Vagina (tissue), 2 donors: Measurements from ENCODE around the gene HOXB3. TPM values are rescaled to one million over a fixed set of nuclear protein-coding genes. Genes with fewer than 3 reads are reported as not detected.

Source experiments
- DNase-seq, 2 donors: peaks; one replicate each; pipeline ENCODE4 v3.0.0-alpha.2; 2017; ENCODE audit errors: extremely low spot score in 2 of 2
- H3K27ac ChIP-seq: fragments of 200-600 bp; sonication (generic); one replicate; pipeline ENCODE4 v1.5.1; 2019
- H3K27me3 ChIP-seq: fragments of 200-600 bp; sonication (generic); one replicate; pipeline ENCODE4 v1.5.1; 2019
- H3K36me3 ChIP-seq, 2 donors: fragments of 200-600 bp; sonication (generic); one replicate each; pipeline ENCODE4 v1.5.1; 2017 to 2019
- H3K4me1 ChIP-seq: fragments of 200-600 bp; sonication (generic); one replicate; pipeline ENCODE4 v1.5.1; 2019
- H3K4me3 ChIP-seq, 2 donors: fragments of 200-600 bp; sonication (generic); 1 replicate in 1 of 2; 2 replicates in 1 of 2; pipeline ENCODE4 v1.5.1; 2016 to 2019
- H3K9me3 ChIP-seq: fragments of 200-600 bp; sonication (generic); one replicate; pipeline ENCODE4 v1.5.1; 2019
- POLR2A ChIP-seq, 2 donors: fragments of 450-650 bp; IDR thresholded peaks; one replicate each; pipeline ENCODE4 v1.6.1; 2017; ENCODE audit warnings: antibody characterized with exemption in 2 of 2, mild to moderate bottlenecking in 2 of 2, moderate library complexity in 2 of 2
- POLR2AphosphoS5 ChIP-seq, 2 donors: sonication (generic); formaldehyde crosslinking; IDR thresholded peaks; one replicate each; pipeline ENCODE4 v1.9.0; 2017; ENCODE audit warnings: antibody characterized with exemption in 2 of 2, mild to moderate bottlenecking in 2 of 2, low read depth in 1 of 2; ENCODE audit not compliant: insufficient read depth in 1 of 2
- intact Hi-C: fragments of 100-400 bp; cut with DNase I; formaldehyde crosslinking; loops from one replicate; pipeline ENCODE4 v1.15.1; 2023
- total RNA-seq: library from RNA; depleted of rRNA; stranded (reverse); fragments of >200 nt; gene quantifications from one replicate; pipeline ENCODE4 v1.2.3, GENCODE V29; 2016
- TF ChIP-seq, protein P1 (sequence below), 3 experiments: fragments of 450-650 bp in 2 of 3; fragments of 200-600 bp in 1 of 3; sonication (generic) in 1 of 3; IDR thresholded peaks; one replicate each; pipeline ENCODE4 v1.5.1; 2017 to 2019; ENCODE audit warnings: antibody characterized with exemption in 3 of 3, mild to moderate bottlenecking in 2 of 3, moderate library complexity in 2 of 3

Gene HOXB3
- total RNA-seq, 1 donor from 2014 or later, result 17.7 TPM

DNA sequence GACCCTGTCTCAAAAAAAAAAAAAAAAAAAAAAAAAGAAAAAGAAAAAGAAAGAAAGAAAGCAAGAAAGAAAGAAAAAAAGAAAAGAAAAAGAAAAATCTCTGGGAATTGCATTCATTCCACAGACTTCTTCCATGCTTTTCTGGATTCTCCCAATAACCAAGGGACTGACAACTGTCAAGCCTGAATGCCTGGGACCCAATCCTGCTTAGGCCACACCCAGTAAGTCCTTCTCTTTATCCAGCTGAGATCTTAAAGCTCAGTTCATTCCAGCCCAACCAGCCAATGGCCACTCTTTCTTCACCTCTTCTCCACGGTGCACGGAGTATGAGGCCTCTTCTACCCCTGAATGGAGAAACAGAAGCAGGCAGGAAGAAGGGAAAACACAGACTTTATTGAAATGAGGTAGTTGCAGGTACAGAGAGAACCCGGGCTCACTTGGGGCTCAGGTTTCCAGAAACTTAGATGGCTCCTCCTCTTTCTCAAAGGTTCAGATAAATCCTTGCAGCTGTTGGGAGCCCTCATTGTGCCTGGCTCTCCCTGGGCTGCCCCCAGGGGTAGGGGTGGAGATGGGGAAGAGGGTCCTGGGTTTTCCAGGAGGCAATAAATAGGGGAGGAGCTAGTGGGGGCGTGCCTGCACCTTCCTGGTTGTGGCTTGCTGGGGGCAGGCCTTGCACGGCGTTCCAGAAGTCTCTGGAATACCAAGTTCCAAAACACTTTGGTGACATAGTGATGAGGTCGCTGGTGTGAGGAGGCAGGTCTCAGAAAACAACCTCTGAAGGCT, 61.7 kb downstream of the HOXB3 start:
- H3K36me3 ChIP-seq, result no peaks in the 10 kb centered on the region
- intact Hi-C loops, result no loop called here
- no peaks in the 10 kb centered on the region for H3K27me3 ChIP-seq
- peaks cover 12% of the 10 kb centered on the region for H3K4me1 ChIP-seq
- no peak overlapping the region for H3K4me3 ChIP-seq
- H3K9me3 ChIP-seq, result no peaks in the 10 kb centered on the region
- no peak for DNase-seq
- no peak overlapping the region for H3K27ac ChIP-seq
- TF ChIP-seq, protein P1, sequence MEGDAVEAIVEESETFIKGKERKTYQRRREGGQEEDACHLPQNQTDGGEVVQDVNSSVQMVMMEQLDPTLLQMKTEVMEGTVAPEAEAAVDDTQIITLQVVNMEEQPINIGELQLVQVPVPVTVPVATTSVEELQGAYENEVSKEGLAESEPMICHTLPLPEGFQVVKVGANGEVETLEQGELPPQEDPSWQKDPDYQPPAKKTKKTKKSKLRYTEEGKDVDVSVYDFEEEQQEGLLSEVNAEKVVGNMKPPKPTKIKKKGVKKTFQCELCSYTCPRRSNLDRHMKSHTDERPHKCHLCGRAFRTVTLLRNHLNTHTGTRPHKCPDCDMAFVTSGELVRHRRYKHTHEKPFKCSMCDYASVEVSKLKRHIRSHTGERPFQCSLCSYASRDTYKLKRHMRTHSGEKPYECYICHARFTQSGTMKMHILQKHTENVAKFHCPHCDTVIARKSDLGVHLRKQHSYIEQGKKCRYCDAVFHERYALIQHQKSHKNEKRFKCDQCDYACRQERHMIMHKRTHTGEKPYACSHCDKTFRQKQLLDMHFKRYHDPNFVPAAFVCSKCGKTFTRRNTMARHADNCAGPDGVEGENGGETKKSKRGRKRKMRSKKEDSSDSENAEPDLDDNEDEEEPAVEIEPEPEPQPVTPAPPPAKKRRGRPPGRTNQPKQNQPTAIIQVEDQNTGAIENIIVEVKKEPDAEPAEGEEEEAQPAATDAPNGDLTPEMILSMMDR (IDR thresholded peaks at IDR 0.05), result no peak
- TF ChIP-seq POLR2A (IDR thresholded peaks at IDR 0.05) (no peak), POLR2AphosphoS5 (IDR thresholded peaks at IDR 0.05; ENCODE audit: insufficient read depth in 1 of 2, low read depth in 1 of 2) (no peak)

DNA sequence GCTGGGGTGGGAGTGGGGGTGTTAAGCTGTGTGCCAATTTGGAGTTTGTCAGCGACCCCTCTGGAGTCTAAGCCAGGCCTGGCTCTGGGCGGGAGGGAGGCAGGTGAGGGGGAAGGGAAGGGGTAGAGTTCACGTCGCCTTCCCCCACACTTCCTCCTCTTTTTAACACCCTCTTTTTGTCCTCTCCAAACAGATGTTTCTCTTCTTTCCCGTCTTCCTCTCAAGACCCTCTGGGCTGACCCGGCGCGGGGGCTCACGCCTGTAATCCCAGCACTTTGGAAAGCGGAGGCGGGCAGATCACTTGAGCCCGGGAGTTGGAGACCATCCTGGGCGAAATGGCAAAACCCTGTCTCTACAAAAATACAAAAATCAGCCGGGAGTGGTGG, 62.5 kb downstream of the HOXB3 start:
- Histone ChIP-seq H3K4me1 (peaks cover 12% of the 10 kb centered on the region), H3K4me3 (peak overlapping the region in 1 of 2 donors; percentile 24), H3K36me3 (no peaks in the 10 kb centered on the region), H3K27me3 (no peaks in the 10 kb centered on the region), H3K27ac (no peak overlapping the region), H3K9me3 (no peaks in the 10 kb centered on the region)
- no peak for TF ChIP-seq POLR2AphosphoS5 (IDR thresholded peaks at IDR 0.05; ENCODE audit: insufficient read depth in 1 of 2, low read depth in 1 of 2)
- TF ChIP-seq, protein P1 (IDR thresholded peaks at IDR 0.05), result no peak
- no peak for TF ChIP-seq POLR2A (IDR thresholded peaks at IDR 0.05)
- intact Hi-C loops, result no loop called here
- no peak for DNase-seq

DNA sequence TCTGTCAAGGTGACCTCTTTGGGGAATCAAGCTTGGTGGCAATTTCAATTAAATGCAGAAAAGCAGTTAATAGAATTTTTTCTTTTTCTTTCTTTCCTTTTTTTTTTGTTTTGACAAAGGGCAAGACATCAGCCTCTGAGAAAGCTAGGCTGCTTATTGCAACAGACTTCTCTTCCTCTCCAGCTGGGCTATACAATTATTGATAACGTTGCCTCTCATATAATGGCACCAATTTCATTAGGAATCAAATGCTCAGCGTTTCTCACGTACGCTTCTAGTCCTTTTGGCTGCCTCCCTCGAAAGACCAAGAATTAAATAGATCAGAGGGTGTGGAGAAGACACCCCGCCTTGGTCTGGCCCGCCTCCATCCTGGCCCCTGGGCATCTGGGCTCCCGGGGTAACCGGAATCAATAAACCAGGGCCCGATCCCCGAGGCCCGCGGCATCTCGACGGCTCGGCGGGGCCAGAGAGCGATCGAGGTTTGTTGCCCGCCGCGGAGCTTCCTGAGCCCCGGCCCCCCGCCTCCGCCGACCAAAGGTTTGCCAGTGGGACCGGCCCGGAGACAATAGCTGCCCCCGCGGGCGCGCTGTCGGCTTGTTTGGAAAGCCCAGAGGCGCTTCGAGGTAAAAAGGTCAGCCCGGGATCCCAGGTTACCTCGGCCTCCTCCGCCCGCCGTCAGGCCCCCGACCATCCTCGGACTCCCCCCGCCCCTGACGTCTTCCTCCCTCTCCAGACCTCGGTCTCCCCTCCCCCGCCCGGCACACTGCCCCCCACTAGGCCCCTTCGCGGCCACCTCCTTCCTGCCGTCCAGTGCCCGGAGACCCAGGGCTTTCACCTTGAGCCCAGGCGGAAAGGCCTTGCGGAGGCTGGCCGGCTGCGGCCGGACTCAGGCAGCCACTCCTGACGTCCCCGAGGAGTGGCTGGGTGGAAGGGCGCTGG, 63.2 kb downstream of the HOXB3 start:
- TF ChIP-seq, protein P1 (IDR thresholded peaks at IDR 0.05), result no peak
- TF ChIP-seq POLR2AphosphoS5 (IDR thresholded peaks at IDR 0.05; ENCODE audit: insufficient read depth in 1 of 2, low read depth in 1 of 2) (no peak), POLR2A (IDR thresholded peaks at IDR 0.05) (no peak)
- peak overlapping the region; percentile 21 to 24 for H3K4me3 ChIP-seq
- H3K27ac ChIP-seq, result no peak overlapping the region
- no peak for DNase-seq
- H3K9me3 ChIP-seq, result no peaks in the 10 kb centered on the region
- H3K36me3 ChIP-seq, result no peaks in the 10 kb centered on the region
- intact Hi-C loops, result no loop called here
- peaks cover 12% of the 10 kb centered on the region for H3K4me1 ChIP-seq
- H3K27me3 ChIP-seq, result no peaks in the 10 kb centered on the region

DNA sequence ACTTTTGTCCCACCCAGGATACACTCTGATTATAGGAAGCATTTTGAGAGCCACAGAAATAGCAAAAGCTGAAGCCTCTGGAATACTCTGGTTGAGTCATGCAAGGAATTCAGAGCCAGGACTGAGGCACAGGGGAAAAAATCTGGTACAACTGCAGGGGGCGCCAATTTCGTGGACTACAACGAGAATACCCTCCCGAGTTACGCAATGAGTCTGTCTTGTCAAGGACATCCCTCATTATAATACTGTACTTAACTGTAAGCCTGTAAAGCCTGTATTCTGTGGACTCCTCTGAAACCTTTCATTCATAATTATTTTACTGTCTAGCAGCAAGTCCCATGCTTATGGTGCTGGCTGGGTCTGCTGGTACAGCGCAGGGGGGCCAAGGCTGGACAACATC, 67.0 kb downstream of the HOXB3 start:
- H3K36me3 ChIP-seq, result no peaks in the 10 kb centered on the region
- intact Hi-C loops, result no loop called here
- DNase-seq, result no peak
- H3K9me3 ChIP-seq, result no peaks in the 10 kb centered on the region
- no peak overlapping the region for H3K4me3 ChIP-seq
- no peaks in the 10 kb centered on the region for H3K27me3 ChIP-seq
- TF ChIP-seq POLR2A (IDR thresholded peaks at IDR 0.05), result no peak
- TF ChIP-seq POLR2AphosphoS5 (IDR thresholded peaks at IDR 0.05; ENCODE audit: insufficient read depth in 1 of 2, low read depth in 1 of 2), result no peak
- TF ChIP-seq, protein P1 (IDR thresholded peaks at IDR 0.05), result no peak
- H3K4me1 ChIP-seq, result peaks cover 8% of the 10 kb centered on the region
- no peak overlapping the region for H3K27ac ChIP-seq
